ENCODE measurements around the gene ESPNL.
A peak's percentile ranks its signal among the peaks of the same experiment; 100 is the strongest.

ESPNL gene

GRCh38 chr2:238104691-238105371, 4.7 kb downstream of the ESPNL start:
- Histone ChIP-seq H3K79me2 (ENCODE audit: control insufficient read depth, low read length) (no peaks in the 10 kb centered on the region), H3K9me2 (replicated peaks; ENCODE audit: control insufficient read depth, low read length) (no peaks in the 10 kb centered on the region), H3K4me2 (ENCODE audit: low read length) (no peak overlapping the region), H3K9me3 (ENCODE audit: control insufficient read depth, insufficient read depth, low read length) (no peaks in the 10 kb centered on the region), H3K4me1 (ENCODE audit: control insufficient read depth, low read length) (peaks cover 47% of the 10 kb centered on the region), H3F3A (ENCODE audit: control insufficient read depth, insufficient read depth) (peaks cover 14% of the 10 kb centered on the region), H3K36me3 (ENCODE audit: control insufficient read depth, low read length) (no peaks in the 10 kb centered on the region), H3K27ac (ENCODE audit: low read depth, low read length) (no peak overlapping the region), H4K20me1 (ENCODE audit: control insufficient read depth, insufficient read depth, low read depth, low read length) (no peaks in the 10 kb centered on the region), H3K4me3 (ENCODE audit: low read length) (no peak overlapping the region), H3K27me3 (ENCODE audit: control insufficient read depth, low read length) (no peaks in the 10 kb centered on the region)
- no peak for TF ChIP-seq EZH2phosphoT487 (IDR thresholded peaks at IDR 0.05; ENCODE audit: borderline replicate concordance, low read length)

- Histone ChIP-seq H3K27ac (ENCODE audit: low read depth, low read length) (no peak overlapping the region), H3K4me3 (ENCODE audit: low read length) (no peak overlapping the region), H3K9me3 (ENCODE audit: control insufficient read depth, insufficient read depth, low read length) (no peaks in the 10 kb centered on the region), H3K4me1 (ENCODE audit: control insufficient read depth, low read length) (peaks cover 47% of the 10 kb centered on the region), H4K20me1 (ENCODE audit: control insufficient read depth, insufficient read depth, low read depth, low read length) (no peaks in the 10 kb centered on the region), H3K4me2 (ENCODE audit: low read length) (no peak overlapping the region), H3F3A (ENCODE audit: control insufficient read depth, insufficient read depth) (peaks cover 14% of the 10 kb centered on the region), H3K9me2 (replicated peaks; ENCODE audit: control insufficient read depth, low read length) (no peaks in the 10 kb centered on the region), H3K27me3 (ENCODE audit: control insufficient read depth, low read length) (no peaks in the 10 kb centered on the region), H3K79me2 (ENCODE audit: control insufficient read depth, low read length) (no peaks in the 10 kb centered on the region), H3K36me3 (ENCODE audit: control insufficient read depth, low read length) (no peaks in the 10 kb centered on the region)
- TF ChIP-seq CTCF (IDR thresholded peaks at IDR 0.05; ENCODE audit: low read depth, low read length, poor library complexity, severe bottlenecking): no peak
- TF ChIP-seq EZH2phosphoT487 (IDR thresholded peaks at IDR 0.05; ENCODE audit: borderline replicate concordance, low read length): no peak
Observed at GRCh38 chr2:238105506-238106338, 5.6 kb downstream of the ESPNL start.

- 0 out of 2 replicates have a peak overlapping the region, but pooled peaks have one; percentile 73 for H3K4me3 ChIP-seq (ENCODE audit: low read length)
- no peaks in the 10 kb centered on the region for H3K9me2 ChIP-seq (replicated peaks; ENCODE audit: control insufficient read depth, low read length)
- no peaks in the 10 kb centered on the region for H3K9me3 ChIP-seq (ENCODE audit: control insufficient read depth, insufficient read depth, low read length)
- peaks cover 14% of the 10 kb centered on the region for H3F3A ChIP-seq (ENCODE audit: control insufficient read depth, insufficient read depth)
- peak overlapping the region; percentile 97; the same call in 1 of the 2 replicates for H3K4me2 ChIP-seq (ENCODE audit: low read length)
- H3K27me3 ChIP-seq (ENCODE audit: control insufficient read depth, low read length): no peaks in the 10 kb centered on the region
- no peaks in the 10 kb centered on the region for H3K36me3 ChIP-seq (ENCODE audit: control insufficient read depth, low read length)
- H3K79me2 ChIP-seq (ENCODE audit: control insufficient read depth, low read length): no peaks in the 10 kb centered on the region
- peaks cover 47% of the 10 kb centered on the region for H3K4me1 ChIP-seq (ENCODE audit: control insufficient read depth, low read length)
- no peaks in the 10 kb centered on the region for H4K20me1 ChIP-seq (ENCODE audit: control insufficient read depth, insufficient read depth, low read depth, low read length)
- no peak overlapping the region for H3K27ac ChIP-seq (ENCODE audit: low read depth, low read length)
- TF ChIP-seq EZH2phosphoT487 (IDR thresholded peaks at IDR 0.05; ENCODE audit: borderline replicate concordance, low read length) (no peak), CTCF (IDR thresholded peaks at IDR 0.05; ENCODE audit: low read depth, low read length, poor library complexity, severe bottlenecking) (no peak)
Observed at GRCh38 chr2:238106339-238106697, 6.2 kb downstream of the ESPNL start.

Measured in DOHH2 (cell line).